IMR-90 (cell line): ENCODE data around the gene ATG14. TPM values are rescaled to one million over a fixed set of nuclear protein-coding genes. Genes with fewer than 3 reads are reported as not detected.

ENCODE experiments used
- ATAC-seq: fragments of 200-7000 bp; cut with Tn5 transposase; 2 replicates; pipeline ENCODE4 v1.9.1; 2020; ENCODE audit warnings: low read depth, mild to moderate bottlenecking, moderate library complexity
- BruUV-seq: library from RNA; stranded (reverse); fragments of 400-500 nt; replicated peaks from 2 replicates; lab custom pipeline; 2021; lab: Mats Ljungman, UMichigan
- CTCF ChIA-PET: fragments of 300-600 bp; formaldehyde crosslinking; extraction: SDS; loops from one replicate; lab custom pipeline; 2021; ENCODE audit warnings: antibody characterized with exemption; lab: Yijun Ruan, JAX
- POLR2A ChIA-PET: fragments of 300-600 bp; sonication (Branson Sonifier 250); formaldehyde crosslinking; loops from one replicate; lab custom pipeline; 2022; ENCODE audit warnings: antibody characterized with exemption; ENCODE audit not compliant: unreplicated experiment; lab: Charles Lee
- DNase-seq: peaks from one replicate; pipeline ENCODE4 v3.0.0; 2013
- H2AFZ ChIP-seq: replicated peaks from 2 replicates; pipeline ENCODE3; 2013; ENCODE audit warnings: low read length, mild to moderate bottlenecking; ENCODE audit not compliant: poor library complexity
- H2AK5ac ChIP-seq: 2 replicates; pipeline ENCODE4 v1.6.1; 2013; ENCODE audit warnings: low read depth, low read length, inconsistent platforms
- H2AK9ac ChIP-seq: replicated peaks from 2 replicates; pipeline ENCODE3; 2013; ENCODE audit warnings: mild to moderate bottlenecking, low read depth, low read length, moderate library complexity; ENCODE audit not compliant: poor library complexity
- H2BK120ac ChIP-seq: 2 replicates; pipeline ENCODE4 v1.6.1; 2013; ENCODE audit warnings: low read depth, low read length, inconsistent platforms
- H2BK15ac ChIP-seq: 3 replicates; pipeline ENCODE4 v1.6.1; 2013; ENCODE audit warnings: low read depth, low read length, inconsistent platforms
- H2BK20ac ChIP-seq: 2 replicates; pipeline ENCODE4 v1.6.1; 2013; ENCODE audit warnings: low read depth, mild to moderate bottlenecking, inconsistent platforms, low read length, moderate library complexity
- H2BK5ac ChIP-seq: 2 replicates; pipeline ENCODE4 v1.6.1; 2013; ENCODE audit warnings: mild to moderate bottlenecking, low read depth, low read length, inconsistent platforms; ENCODE audit not compliant: poor library complexity, severe bottlenecking
- H3K14ac ChIP-seq: replicated peaks from 2 replicates; pipeline ENCODE4 v1.6.1; 2013; ENCODE audit warnings: low read depth, low read length, inconsistent platforms
- H3K18ac ChIP-seq: 2 replicates; pipeline ENCODE4 v1.6.1; 2013; ENCODE audit warnings: low read depth, low read length, control low read depth
- H3K23ac ChIP-seq: 2 replicates; pipeline ENCODE4 v1.6.1; 2013; ENCODE audit warnings: low read depth, low read length, inconsistent platforms
- H3K27ac ChIP-seq: 2 replicates; pipeline ENCODE4 v1.5.1; 2013; ENCODE audit warnings: mild to moderate bottlenecking, control low read depth, low read length; ENCODE audit not compliant: insufficient read depth
- H3K27me3 ChIP-seq: 2 replicates; pipeline ENCODE4 v1.6.1; 2013; ENCODE audit warnings: low read length; ENCODE audit not compliant: control insufficient read depth, insufficient read depth
- H3K36me3 ChIP-seq: 2 replicates; pipeline ENCODE4 v1.6.1; 2013; ENCODE audit warnings: low read length, mixed read lengths; ENCODE audit not compliant: control insufficient read depth, insufficient read depth
- H3K4ac ChIP-seq: 2 replicates; pipeline ENCODE4 v1.6.1; 2013; ENCODE audit warnings: low read depth, low read length, inconsistent platforms
- H3K4me1 ChIP-seq: 2 replicates; pipeline ENCODE4 v1.6.1; 2013; ENCODE audit warnings: low read length, mixed read lengths; ENCODE audit not compliant: control insufficient read depth, insufficient read depth
- H3K4me2 ChIP-seq: 2 replicates; pipeline ENCODE4 v1.6.1; 2013; ENCODE audit warnings: low read depth, mild to moderate bottlenecking, control low read depth, low read length, moderate library complexity
- H3K4me3 ChIP-seq: 2 replicates; pipeline ENCODE4 v1.5.1; 2013; ENCODE audit warnings: low read depth, mild to moderate bottlenecking, control low read depth, low read length, moderate library complexity; ENCODE audit not compliant: insufficient read depth
- H3K56ac ChIP-seq: 2 replicates; pipeline ENCODE4 v1.6.1; 2013; ENCODE audit warnings: low read length, inconsistent platforms; ENCODE audit not compliant: insufficient read depth; ENCODE audit errors: extremely low read depth
- H3K79me1 ChIP-seq, 2 experiments: 2 replicates each; pipeline ENCODE4 v1.6.1; 2013; ENCODE audit warnings: low read length in 2 of 2, inconsistent platforms in 1 of 2, low read depth in 1 of 2
- H3K9ac ChIP-seq: 2 replicates; pipeline ENCODE4 v1.6.1; 2013; ENCODE audit warnings: low read depth, low read length, control low read depth
- H3K9me1 ChIP-seq: 2 replicates; pipeline ENCODE4 v1.6.1; 2013; ENCODE audit warnings: low read length, inconsistent platforms; ENCODE audit not compliant: insufficient read depth
- H3K9me3 ChIP-seq: 2 replicates; pipeline ENCODE4 v1.6.1; 2013; ENCODE audit warnings: low read length; ENCODE audit not compliant: control insufficient read depth, insufficient read depth
- H4K20me1 ChIP-seq: 2 replicates; pipeline ENCODE4 v1.6.1; 2013; ENCODE audit warnings: low read length, inconsistent platforms; ENCODE audit not compliant: insufficient read depth
- H4K5ac ChIP-seq: 2 replicates; pipeline ENCODE4 v1.6.1; 2013; ENCODE audit warnings: mild to moderate bottlenecking, low read depth, low read length, control low read depth
- H4K8ac ChIP-seq, 2 experiments: 2 replicates each; pipeline ENCODE4 v1.6.1; 2013; ENCODE audit warnings: low read depth in 2 of 2, low read length in 2 of 2, control low read depth in 1 of 2, inconsistent platforms in 1 of 2
- H4K91ac ChIP-seq: 2 replicates; pipeline ENCODE4 v1.6.1; 2013; ENCODE audit warnings: low read depth, low read length, inconsistent platforms; ENCODE audit not compliant: insufficient read depth
- CEBPB ChIP-seq: IDR thresholded peaks from 2 replicates; pipeline ENCODE4 v1.6.1; 2012; ENCODE audit warnings: low read depth, low read length, improper control_type of control experiment
- CHD1 ChIP-seq: IDR thresholded peaks from 2 replicates; pipeline ENCODE4 v1.6.1; 2012; ENCODE audit warnings: low read depth, low read length, improper control_type of control experiment
- MAZ ChIP-seq: IDR thresholded peaks from 2 replicates; pipeline ENCODE4 v1.6.1; 2012; ENCODE audit warnings: low read depth, mild to moderate bottlenecking, low read length, improper control_type of control experiment, moderate library complexity, borderline replicate concordance
- RAD21 ChIP-seq: IDR thresholded peaks from 2 replicates; pipeline ENCODE4 v1.6.1; 2012; ENCODE audit warnings: low read length, improper control_type of control experiment
- RCOR1 ChIP-seq: IDR thresholded peaks from 2 replicates; pipeline ENCODE4 v1.6.1; 2012; ENCODE audit warnings: mild to moderate bottlenecking, low read length, improper control_type of control experiment; ENCODE audit not compliant: insufficient replicate concordance
- RFX5 ChIP-seq: IDR thresholded peaks from 2 replicates; pipeline ENCODE4 v1.8.0; 2012; ENCODE audit warnings: low read depth, mild to moderate bottlenecking, low read length, moderate library complexity
- WGBS, 2 experiments: methylation state at CpG; one replicate each; pipeline versions ENCODE4 v1.1.5 to v1.1.7; 2013; ENCODE audit warnings: missing lambda C conversion rate in 2 of 2; ENCODE audit not compliant: insufficient read length in 1 of 2; ENCODE audit errors: extremely low coverage in 2 of 2; 5-methylcytosine and 5-hydroxymethylcytosine counted together
- dilution Hi-C: fragments of 300-500 bp; cut with HindIII; formaldehyde crosslinking; loops from one replicate; pipeline ENCODE4 v1.14.3; 2018; ENCODE audit warnings: low sequenced_read_pairs; ENCODE audit not compliant: unreplicated experiment
- in situ Hi-C: fragments of 300-500 bp; cut with MboI; formaldehyde crosslinking; loops from 3 replicates; pipeline ENCODE4 v1.14.3; 2019; ENCODE audit warnings: low sequenced_read_pairs, inconsistent platforms, mixed read lengths
- intact Hi-C: fragments of 100-400 bp; cut with micrococcal nuclease; formaldehyde crosslinking; loops from 2 replicates; pipeline ENCODE4 v1.10.0; 2022
- polyA plus RNA-seq, 3 experiments: library from polyadenylated mRNA; depleted of rRNA; stranded (reverse); fragments of >200 nt; gene quantifications; 2 replicates each; pipeline ENCODE4 v1.2.3, GENCODE V29; 2012; ENCODE audit warnings: low replicate concordance in 1 of 3
- total RNA-seq: library from RNA; depleted of rRNA; stranded (reverse); fragments of >200 nt; gene quantifications from 2 replicates; pipeline ENCODE4 v1.2.3, GENCODE V29; 2012

The ATG14 gene
- total and polyA plus RNA-seq, 2 of the 4 experiments (the other 2 are of a cell fraction) = 5.0 to 12.4 TPM

DNA sequence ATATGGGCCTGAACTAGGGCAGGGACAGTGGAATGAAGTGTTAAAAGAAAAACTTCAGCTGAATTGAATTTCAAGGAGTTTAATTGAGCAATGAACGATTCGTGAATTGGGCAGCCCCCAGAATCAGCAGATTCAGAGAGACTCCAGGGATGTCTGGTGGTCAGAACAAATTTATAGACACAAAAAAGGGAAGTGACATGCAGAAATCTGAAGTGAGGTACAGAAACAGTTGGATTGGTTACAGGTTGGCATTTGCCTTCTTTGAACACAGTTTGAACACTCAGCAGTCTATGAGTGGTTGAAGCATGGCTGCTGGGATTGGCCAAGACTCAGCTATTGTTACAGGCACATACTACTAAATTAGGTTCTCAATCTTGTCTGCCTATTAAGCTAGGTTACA lies 38.5 kb upstream of the ATG14 start:
- WGBS, 2 experiments = no CpG with 5 or more reads among the region's 2 CpGs

More for the DNA sequence above, 38.5 kb upstream of the ATG14 start:
- H2AK5ac ChIP-seq = no peak overlapping the region
- no peak overlapping the region for H3K18ac ChIP-seq
- ChIA-PET POLR2A (no interaction called here), CTCF (no interaction called here)
- no peak overlapping the region for H3K4me2 ChIP-seq
- 0 out of 2 replicates have a peak, but pooled peaks cover 3% of the 10 kb centered on the region for H3K9me1 ChIP-seq
- H2AK9ac ChIP-seq = no peak overlapping the region
- in situ Hi-C loops (loop anchor here (5.0 kb wide), 1 partner anchor 1037 kb away; no protein-coding TSS in a partner anchor), intact Hi-C loops (no loop called here), dilution Hi-C loops (no loop called here)
- H3K27me3 ChIP-seq = no peaks in the 10 kb centered on the region
- H3K4me1 ChIP-seq = peaks cover 17% of the 10 kb centered on the region
- H4K5ac ChIP-seq = no peak overlapping the region
- BruUV-seq = no TSS peak
- no peak for TF ChIP-seq CHD1
- no peak for TF ChIP-seq RCOR1
- TF ChIP-seq CEBPB = no peak
- TF ChIP-seq RAD21 = no peak
- TF ChIP-seq MAZ = no peak
- no peak for TF ChIP-seq RFX5
- H2BK120ac ChIP-seq = no peak overlapping the region
- H4K8ac ChIP-seq = no peak overlapping the region
- no peak for ATAC-seq
- H2BK20ac ChIP-seq = peak overlapping the region; percentile 2; the same call in 1 of the 2 replicates
- no peak overlapping the region for H3K4me3 ChIP-seq
- H2BK5ac ChIP-seq = no peak overlapping the region
- no peak overlapping the region for H3K9ac ChIP-seq
- H4K20me1 ChIP-seq = no peaks in the 10 kb centered on the region
- DNase-seq = no peak
- H4K91ac ChIP-seq = no peak overlapping the region
- H3K9me3 ChIP-seq = no peaks in the 10 kb centered on the region
- H3K36me3 ChIP-seq = no peaks in the 10 kb centered on the region
- H2BK15ac ChIP-seq = no peak overlapping the region
- no peak overlapping the region for H3K14ac ChIP-seq
- H3K27ac ChIP-seq = no peak overlapping the region
- H3K79me1 ChIP-seq = no peaks in the 10 kb centered on the region; a peak in 1 of 4 replicates
- no peak overlapping the region for H2AFZ ChIP-seq
- H3K4ac ChIP-seq = no peak overlapping the region
- no peak overlapping the region for H3K23ac ChIP-seq
- H3K56ac ChIP-seq = no peak overlapping the region
